ENCODE data around the gene TBC1D5. TPM values are rescaled to one million over a fixed set of nuclear protein-coding genes. Genes with fewer than 3 reads are reported as not detected.

TBC1D5 gene
- total RNA-seq, 1 experiment from 2014 or later, result 26.1 TPM

- TF ChIP-seq ERG (CRISPR knock-in tag; IDR thresholded peaks at IDR 0.05) (no peak), IRF1 (CRISPR knock-in tag; IDR thresholded peaks at IDR 0.05) (no peak), MXD4 (CRISPR knock-in tag; IDR thresholded peaks at IDR 0.05; ENCODE audit: borderline replicate concordance) (no peak)
These were observed 584.7 kb downstream of the TBC1D5 start (continued) for GRCh38 chr3:17157713-17158112.

- TF ChIP-seq OVOL2 (CRISPR knock-in tag; IDR thresholded peaks at IDR 0.05; ENCODE audit: borderline replicate concordance) (no peak), MAX (CRISPR knock-in tag; IDR thresholded peaks at IDR 0.05) (no peak), ZNF416 (CRISPR knock-in tag; IDR thresholded peaks at IDR 0.05) (no peak), ZNF121 (CRISPR knock-in tag; IDR thresholded peaks at IDR 0.05) (no peak), NFE2L1 (CRISPR knock-in tag; IDR thresholded peaks at IDR 0.05) (no peak)
- Mint-ChIP-seq H3K27ac (no peak overlapping the region), H3K27me3 (ENCODE audit: low read depth) (no peaks in the 10 kb centered on the region), H3K9me3 (peaks cover 9% of the 10 kb centered on the region), H3K4me1 (no peaks in the 10 kb centered on the region), H3K4me3 (no peak overlapping the region), H3K36me3 (peaks cover 15% of the 10 kb centered on the region)
- ATAC-seq (no peak), DNase-seq (ENCODE audit: low spot score) (no peak)
- ChIA-PET POLR2A (no interaction called here), CTCF (interaction anchor here (0.6 kb wide), 1 partner anchor 552 kb away, joined by 4 read pairs; no protein-coding TSS in a partner anchor)
These were observed 585.6 kb downstream of the TBC1D5 start for GRCh38 chr3:17156864-17157263.

- ChIA-PET POLR2A (no interaction called here), CTCF (interaction anchor here (0.6 to 0.8 kb wide), 2 partner anchors 21 to 551 kb away, joined by 3 to 4 read pairs; no protein-coding TSS in a partner anchor)
- Mint-ChIP-seq H3K27ac (no peak overlapping the region), H3K36me3 (peaks cover 15% of the 10 kb centered on the region), H3K9me3 (peaks cover 9% of the 10 kb centered on the region), H3K27me3 (ENCODE audit: low read depth) (no peaks in the 10 kb centered on the region), H3K4me1 (no peaks in the 10 kb centered on the region), H3K4me3 (no peak overlapping the region)
- DNase-seq (ENCODE audit: low spot score) (no peak), ATAC-seq (no peak)
- TF ChIP-seq STAT6 (CRISPR knock-in tag; conservative IDR thresholded peaks at IDR 0.05; ENCODE audit: low read depth) (no peak), FOXP4 (CRISPR knock-in tag; IDR thresholded peaks at IDR 0.05) (no peak), IRF2 (CRISPR knock-in tag; IDR thresholded peaks at IDR 0.05; ENCODE audit: borderline replicate concordance, low read depth) (no peak), FOXP1 (CRISPR knock-in tag; IDR thresholded peaks at IDR 0.05; ENCODE audit: borderline replicate concordance) (no peak), SMAD3 (CRISPR knock-in tag; IDR thresholded peaks at IDR 0.05; ENCODE audit: borderline replicate concordance) (no peak), FOXK1 (CRISPR knock-in tag; IDR thresholded peaks at IDR 0.05) (no peak), AR (CRISPR knock-in tag; IDR thresholded peaks at IDR 0.05) (no peak), JUN (CRISPR knock-in tag; IDR thresholded peaks at IDR 0.05) (no peak), NR1H2 (CRISPR knock-in tag; IDR thresholded peaks at IDR 0.05) (no peak), ZNF138 (CRISPR knock-in tag; conservative IDR thresholded peaks at IDR 0.05) (no peak), ZNF219 (CRISPR knock-in tag; IDR thresholded peaks at IDR 0.05; ENCODE audit: borderline replicate concordance) (no peak), ZNF232 (CRISPR knock-in tag; IDR thresholded peaks at IDR 0.05) (no peak), NFATC4 (CRISPR knock-in tag; IDR thresholded peaks at IDR 0.05) (no peak), ATF1 (CRISPR knock-in tag; IDR thresholded peaks at IDR 0.05) (no peak), ZNF512 (CRISPR knock-in tag; IDR thresholded peaks at IDR 0.05; ENCODE audit: borderline replicate concordance) (no peak)
These were observed 586.5 kb downstream of the TBC1D5 start for GRCh38 chr3:17155951-17156350.

Measured in WTC11 (cell line).